ENCODE data around the gene ATP2B2. TPM values are rescaled to one million over a fixed set of nuclear protein-coding genes. Genes with fewer than 3 reads are reported as not detected.

The ATP2B2 gene
- total RNA-seq, 4 donors from 2014 or later, result 0.86 to 2.2 (median 1.0) TPM; not detected in 1

- no peak for DNase-seq (ENCODE audit: low spot score in 2 of 2)
- H3K4me1 ChIP-seq, result peaks cover 11% of the 10 kb centered on the region
- H3K27ac ChIP-seq, result no peak overlapping the region
- no peak for TF ChIP-seq POLR2A (IDR thresholded peaks at IDR 0.05)
- TF ChIP-seq CTCF (IDR thresholded peaks at IDR 0.05), result no peak
- TF ChIP-seq EP300 (IDR thresholded peaks at IDR 0.05), result no peak
- TF ChIP-seq POLR2AphosphoS5 (IDR thresholded peaks at IDR 0.05), result no peak
- no peaks in the 10 kb centered on the region for H3K9me3 ChIP-seq
- H3K36me3 ChIP-seq, result no peaks in the 10 kb centered on the region
- WGBS, result 100% methylated on average over 1 of the region's 14 CpGs
- no peak overlapping the region for H3K4me3 ChIP-seq
- H3K27me3 ChIP-seq, result peaks cover 45% of the 10 kb centered on the region
Measured at GRCh38 chr3:10506696-10507095, 1.3 kb upstream of the ATP2B2 start.

GRCh38 chr3:10505791-10506585, 602 bp upstream of the ATP2B2 start:
- Histone ChIP-seq H3K4me1 (peaks cover 11% of the 10 kb centered on the region), H3K4me3 (peak overlapping the region; percentile 42), H3K9me3 (no peaks in the 10 kb centered on the region), H3K36me3 (no peaks in the 10 kb centered on the region), H3K27me3 (peaks cover 45% of the 10 kb centered on the region), H3K27ac (no peak overlapping the region)
- DNase-seq (ENCODE audit: low spot score in 2 of 2), result no peak
- TF ChIP-seq POLR2AphosphoS5 (IDR thresholded peaks at IDR 0.05) (no peak), EP300 (IDR thresholded peaks at IDR 0.05) (no peak), POLR2A (IDR thresholded peaks at IDR 0.05) (no peak), CTCF (IDR thresholded peaks at IDR 0.05) (no peak)
- 23% methylated on average over 12 of the region's 22 CpGs for whole genome bisulfite sequencing

- WGBS, result 62% methylated on average over 8 of the region's 25 CpGs
- DNase-seq (ENCODE audit: low spot score in 2 of 2), result no peak
- H3K4me1 ChIP-seq, result peaks cover 11% of the 10 kb centered on the region
- H3K27me3 ChIP-seq, result peaks cover 45% of the 10 kb centered on the region
- no peaks in the 10 kb centered on the region for H3K36me3 ChIP-seq
- H3K9me3 ChIP-seq, result no peaks in the 10 kb centered on the region
- TF ChIP-seq EP300 (IDR thresholded peaks at IDR 0.05), result no peak
- no peak for TF ChIP-seq POLR2A (IDR thresholded peaks at IDR 0.05)
- no peak for TF ChIP-seq POLR2AphosphoS5 (IDR thresholded peaks at IDR 0.05)
- TF ChIP-seq CTCF (IDR thresholded peaks at IDR 0.05), result no peak
- H3K27ac ChIP-seq, result no peak overlapping the region
- no peak overlapping the region for H3K4me3 ChIP-seq
Measured at GRCh38 chr3:10504171-10505049, 976 bp downstream of the ATP2B2 start.

GRCh38 chr3:10503217-10503796, 2.1 kb downstream of the ATP2B2 start:
- H3K36me3 ChIP-seq, result no peaks in the 10 kb centered on the region
- peaks cover 45% of the 10 kb centered on the region for H3K27me3 ChIP-seq
- no peak for DNase-seq (ENCODE audit: low spot score in 2 of 2)
- 74% methylated on average over 3 of the region's 15 CpGs for WGBS
- H3K4me1 ChIP-seq, result peaks cover 11% of the 10 kb centered on the region
- no peak overlapping the region for H3K27ac ChIP-seq
- H3K9me3 ChIP-seq, result no peaks in the 10 kb centered on the region
- no peak overlapping the region for H3K4me3 ChIP-seq
- TF ChIP-seq POLR2AphosphoS5 (IDR thresholded peaks at IDR 0.05) (no peak), POLR2A (IDR thresholded peaks at IDR 0.05) (no peak), EP300 (IDR thresholded peaks at IDR 0.05) (no peak), CTCF (IDR thresholded peaks at IDR 0.05) (no peak)
